ENCODE results near the gene IFITM10.

The IFITM10 gene

DNA sequence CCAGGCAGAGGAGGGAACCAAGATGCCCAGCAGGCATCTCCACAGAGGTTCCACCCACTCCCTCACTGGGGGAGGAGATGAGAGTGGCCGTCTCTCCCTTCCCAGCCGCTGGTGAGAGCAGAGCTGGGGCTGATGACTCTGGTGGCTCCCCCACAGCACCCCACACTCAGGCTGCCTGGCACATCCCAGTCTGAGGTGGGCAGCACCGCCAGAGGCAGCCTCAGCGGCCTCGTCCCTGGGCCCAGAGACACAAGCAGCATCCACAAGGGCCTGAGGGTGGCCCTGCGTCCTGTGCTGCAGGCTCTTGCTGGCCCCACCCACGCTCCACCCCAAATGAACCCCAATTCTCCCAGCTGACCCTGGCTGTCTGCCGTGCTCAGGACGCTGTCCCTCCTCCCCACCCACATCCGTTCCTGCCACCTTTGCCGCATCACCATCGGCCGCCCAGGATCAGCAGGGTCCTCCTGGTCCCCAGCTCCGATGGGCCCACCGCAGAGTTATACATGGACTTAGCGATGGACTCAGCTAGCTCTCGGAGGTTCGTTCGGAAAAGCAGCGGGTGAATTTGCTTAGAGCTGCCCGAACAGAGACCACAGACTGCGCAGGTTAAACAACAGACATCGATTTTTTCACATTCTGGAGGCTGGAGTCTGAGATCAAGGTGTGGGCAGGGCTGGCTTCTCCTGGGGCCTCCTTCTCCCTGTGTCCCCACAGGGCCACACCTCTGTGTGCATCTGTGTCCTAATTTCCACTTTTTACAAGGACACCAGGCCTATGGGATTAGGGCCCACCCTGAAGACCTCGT is 33.5 kb upstream of the IFITM10 start:
- DNase-seq (ENCODE audit: insufficient read length, low spot score) (no peak), FAIRE-seq (no peak)
- TF ChIP-seq POU2F2 (IDR thresholded peaks at IDR 0.05; ENCODE audit: low read depth, low read length) (no peak), PAX5 (IDR thresholded peaks at IDR 0.05; ENCODE audit: insufficient read depth, low read length, severe bottlenecking) (no peak), TAF1 (IDR thresholded peaks at IDR 0.05; ENCODE audit: low read depth, low read length) (no peak), POLR2A (IDR thresholded peaks at IDR 0.05; ENCODE audit: low read depth, low read length) (no peak), SPI1 (IDR thresholded peaks at IDR 0.05; ENCODE audit: low read depth, low read length) (no peak)

DNA sequence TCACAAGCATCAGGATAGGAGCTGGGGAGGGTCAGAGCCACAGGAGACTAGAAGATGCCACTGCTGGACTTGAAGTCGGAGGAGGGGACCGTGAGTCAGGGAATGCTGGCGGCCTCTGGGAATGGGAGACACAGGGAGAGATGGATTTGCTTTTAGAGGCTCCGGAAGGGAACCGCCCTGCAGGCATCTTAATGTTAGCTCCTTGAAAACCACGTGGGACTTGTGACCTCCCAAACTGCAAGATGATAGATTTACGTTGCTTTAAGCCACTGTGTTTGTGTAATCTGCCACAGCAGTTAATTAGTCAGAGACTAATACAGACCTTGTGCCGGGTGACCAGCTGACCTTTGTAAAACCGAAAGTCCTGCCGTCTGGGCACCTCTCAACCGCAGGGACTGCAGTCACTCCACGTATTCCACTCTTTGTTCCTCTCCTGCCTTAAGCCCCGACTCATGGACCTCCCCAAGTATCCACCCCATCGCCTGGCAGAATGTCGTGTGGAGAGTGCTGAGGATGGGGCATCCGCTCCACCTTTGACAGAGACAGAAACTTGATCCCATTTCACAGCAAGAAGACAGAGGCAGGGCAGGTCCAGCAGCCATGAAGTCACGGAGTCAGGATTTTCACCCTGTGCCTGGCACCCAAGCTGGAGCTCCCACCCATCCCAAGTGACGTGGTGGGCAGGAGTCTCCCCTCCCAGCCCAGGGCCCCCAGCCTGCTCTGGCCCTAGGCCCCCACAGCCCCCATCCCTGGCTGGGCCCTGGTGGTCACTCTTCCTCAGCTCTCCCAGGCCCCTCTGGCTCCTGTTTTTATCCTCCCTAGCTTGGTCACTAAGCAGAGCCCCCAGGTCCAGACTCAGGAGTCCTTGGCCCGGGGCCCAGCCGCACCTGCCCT is 32.7 kb upstream of the IFITM10 start:
- no peak for DNase-seq (ENCODE audit: insufficient read length, low spot score)
- no peak for FAIRE-seq

DNA sequence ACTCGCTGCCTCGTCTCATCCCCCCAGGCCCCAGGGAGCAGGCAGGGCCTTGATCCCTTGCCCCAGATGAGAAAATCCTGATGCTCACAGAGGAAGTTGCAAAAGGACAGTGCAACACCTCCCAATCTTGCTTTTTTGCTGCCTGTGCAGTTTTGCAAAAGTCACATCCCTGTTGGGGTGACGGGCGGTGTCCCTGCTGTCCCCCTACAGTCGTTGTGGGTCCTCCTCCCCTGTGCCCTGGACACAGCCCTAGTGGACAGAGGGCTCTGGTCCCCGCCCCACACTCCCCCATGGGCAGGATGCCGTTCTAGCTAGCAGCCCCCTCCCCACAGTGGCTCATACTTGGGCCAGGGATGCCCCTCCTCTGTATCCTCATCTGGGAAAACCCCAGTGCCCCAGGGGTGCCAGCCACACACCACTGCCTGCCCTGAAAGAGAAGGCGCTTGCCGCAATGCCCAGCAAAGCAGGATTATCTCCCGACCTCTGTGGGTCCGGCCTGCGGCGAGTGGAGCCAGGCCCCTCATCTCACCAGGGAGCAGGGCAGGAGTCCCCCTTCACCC is 31.7 kb upstream of the IFITM10 start:
- TF ChIP-seq POLR2A (IDR thresholded peaks at IDR 0.05; ENCODE audit: low read depth, low read length) (no peak), TAF1 (IDR thresholded peaks at IDR 0.05; ENCODE audit: low read depth, low read length) (no peak), SPI1 (IDR thresholded peaks at IDR 0.05; ENCODE audit: low read depth, low read length) (no peak), POU2F2 (IDR thresholded peaks at IDR 0.05; ENCODE audit: low read depth, low read length) (no peak), POLR2AphosphoS5 (IDR thresholded peaks at IDR 0.05; ENCODE audit: low read depth, low read length) (no peak)
- no peak for DNase-seq (ENCODE audit: insufficient read length, low spot score)
- FAIRE-seq: no peak

More for the DNA sequence above, 32.7 kb upstream of the IFITM10 start:
- TF ChIP-seq TAF1 (IDR thresholded peaks at IDR 0.05; ENCODE audit: low read depth, low read length) (no peak), PAX5 (IDR thresholded peaks at IDR 0.05; ENCODE audit: insufficient read depth, low read length, severe bottlenecking) (no peak), POLR2AphosphoS5 (IDR thresholded peaks at IDR 0.05; ENCODE audit: low read depth, low read length) (no peak), SPI1 (IDR thresholded peaks at IDR 0.05; ENCODE audit: low read depth, low read length) (no peak), POLR2A (IDR thresholded peaks at IDR 0.05; ENCODE audit: low read depth, low read length) (no peak), POU2F2 (IDR thresholded peaks at IDR 0.05; ENCODE audit: low read depth, low read length) (no peak)

DNA sequence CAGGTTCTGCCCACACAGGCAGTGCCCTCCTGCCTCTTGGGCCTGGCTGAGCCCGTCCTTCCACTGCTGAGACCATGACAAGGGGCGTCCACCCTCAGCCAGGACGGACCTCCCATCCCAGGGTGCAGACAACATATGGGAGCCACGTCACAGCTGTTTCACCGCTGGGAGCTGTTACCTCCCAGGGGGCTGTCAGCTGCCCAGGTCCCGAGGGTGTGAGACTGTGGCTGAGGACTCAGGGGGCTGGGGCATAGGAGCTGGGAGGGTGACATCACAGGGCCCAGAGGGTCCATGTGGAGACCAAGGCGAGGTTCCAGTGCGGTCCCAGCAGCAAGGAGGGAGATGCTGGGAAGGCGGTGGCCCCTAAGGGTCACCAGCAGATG is 31.2 kb upstream of the IFITM10 start:
- TF ChIP-seq POLR2AphosphoS5 (IDR thresholded peaks at IDR 0.05; ENCODE audit: low read depth, low read length) (no peak), PAX5 (IDR thresholded peaks at IDR 0.05; ENCODE audit: insufficient read depth, low read length, severe bottlenecking) (no peak), POLR2A (IDR thresholded peaks at IDR 0.05; ENCODE audit: low read depth, low read length) (no peak), TAF1 (IDR thresholded peaks at IDR 0.05; ENCODE audit: low read depth, low read length) (no peak), POU2F2 (IDR thresholded peaks at IDR 0.05; ENCODE audit: low read depth, low read length) (no peak), SPI1 (IDR thresholded peaks at IDR 0.05; ENCODE audit: low read depth, low read length) (no peak)
- FAIRE-seq: no peak
- DNase-seq (ENCODE audit: insufficient read length, low spot score): no peak

DNA sequence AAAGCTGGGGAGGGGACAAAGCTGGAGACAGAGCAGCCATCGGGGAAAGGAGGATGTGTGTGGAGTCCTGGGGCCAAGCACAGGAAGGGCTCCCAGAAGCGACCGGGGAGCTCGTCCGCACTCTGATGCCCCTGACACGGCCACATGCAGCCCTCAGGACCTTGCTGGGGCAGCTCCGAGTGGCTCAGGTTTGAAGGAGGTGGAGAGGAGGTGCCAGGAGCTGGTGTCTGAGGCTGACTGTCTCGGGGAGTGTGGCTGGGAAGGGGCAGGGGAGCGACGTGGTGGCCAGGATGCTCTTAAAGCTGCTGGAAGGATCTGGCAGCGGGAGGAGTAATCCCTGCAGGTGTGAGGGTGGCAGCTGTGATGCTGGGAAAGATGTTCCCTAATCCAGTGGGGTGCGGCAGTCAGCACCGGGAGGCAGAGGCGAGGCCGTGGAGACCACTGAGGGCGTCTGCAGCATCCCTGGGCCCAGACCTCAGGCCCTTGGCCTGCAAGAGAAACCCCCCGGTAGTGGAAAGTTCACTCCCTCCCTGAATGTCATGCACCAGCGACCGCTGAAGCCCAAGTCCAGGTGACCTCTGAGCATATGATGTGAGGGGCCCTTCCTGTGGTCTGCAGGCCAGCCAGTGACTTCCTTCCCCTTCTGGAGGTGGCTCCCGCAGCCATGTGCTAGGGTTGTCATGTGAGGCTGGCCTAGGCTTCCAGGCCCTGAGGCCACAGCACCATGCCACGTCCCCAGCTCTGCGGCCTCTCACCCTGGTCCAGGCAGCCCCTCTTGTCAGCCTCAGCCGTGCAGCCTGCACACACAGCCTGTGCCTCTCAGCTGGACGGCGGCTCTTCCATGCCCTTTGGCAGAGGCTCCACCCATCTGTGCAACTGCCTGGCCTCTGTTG is 30.6 kb upstream of the IFITM10 start:
- DNase-seq (ENCODE audit: insufficient read length, low spot score) (no peak), FAIRE-seq (no peak)
- no peak for TF ChIP-seq PAX5 (IDR thresholded peaks at IDR 0.05; ENCODE audit: insufficient read depth, low read length, severe bottlenecking)
- no peak for TF ChIP-seq POLR2A (IDR thresholded peaks at IDR 0.05; ENCODE audit: low read depth, low read length)
- no peak for TF ChIP-seq SPI1 (IDR thresholded peaks at IDR 0.05; ENCODE audit: low read depth, low read length)
- no peak for TF ChIP-seq POU2F2 (IDR thresholded peaks at IDR 0.05; ENCODE audit: low read depth, low read length)
- no peak for TF ChIP-seq TAF1 (IDR thresholded peaks at IDR 0.05; ENCODE audit: low read depth, low read length)
- TF ChIP-seq POLR2AphosphoS5 (IDR thresholded peaks at IDR 0.05; ENCODE audit: low read depth, low read length): no peak

DNA sequence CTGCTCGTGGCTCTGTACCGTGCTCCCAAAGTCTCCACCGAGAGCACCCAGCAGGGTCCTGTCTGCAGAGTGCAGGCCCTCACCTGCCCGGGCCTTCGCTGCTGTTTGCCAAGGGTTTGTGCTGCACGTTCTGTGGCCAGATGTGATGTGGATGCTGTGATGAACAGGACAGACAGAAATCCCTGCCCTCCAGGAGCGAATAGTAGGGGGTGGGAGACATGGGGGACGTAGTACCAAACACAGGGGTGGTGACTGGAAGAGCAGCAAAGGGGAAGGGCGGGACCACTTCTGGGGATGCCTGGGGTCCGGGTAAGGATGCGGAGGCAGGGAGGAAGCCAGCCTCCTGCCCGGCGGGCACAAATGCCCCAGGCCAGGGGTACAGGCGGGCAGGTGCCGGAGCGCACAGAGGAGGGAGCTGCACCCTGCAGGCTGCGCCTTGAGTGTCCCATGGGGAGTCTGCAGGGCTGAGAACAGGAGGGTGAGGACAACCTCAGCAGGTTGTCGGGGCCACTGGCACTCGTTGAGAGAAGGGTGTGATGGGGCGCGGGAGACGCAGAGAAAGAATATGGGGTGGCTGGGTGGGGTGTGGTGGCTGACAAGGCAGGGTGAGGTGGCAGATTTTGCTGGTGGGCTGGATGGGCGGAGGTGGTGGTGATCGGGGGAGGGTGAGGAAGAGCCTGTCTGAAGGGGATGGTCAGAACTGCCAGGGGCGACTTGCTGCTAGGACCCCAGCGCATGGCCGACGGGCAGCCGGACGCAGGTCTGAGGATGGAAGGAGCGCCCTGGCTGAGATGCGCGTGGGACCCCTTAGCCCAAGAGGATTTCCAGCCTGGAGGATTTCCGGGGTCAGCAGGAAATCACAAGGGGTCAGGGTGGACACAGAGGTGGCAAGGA is 29.7 kb upstream of the IFITM10 start:
- DNase-seq (ENCODE audit: insufficient read length, low spot score) (no peak), FAIRE-seq (no peak)
- TF ChIP-seq PAX5 (IDR thresholded peaks at IDR 0.05; ENCODE audit: insufficient read depth, low read length, severe bottlenecking): no peak
- no peak for TF ChIP-seq SPI1 (IDR thresholded peaks at IDR 0.05; ENCODE audit: low read depth, low read length)
- no peak for TF ChIP-seq POLR2A (IDR thresholded peaks at IDR 0.05; ENCODE audit: low read depth, low read length)
- no peak for TF ChIP-seq POLR2AphosphoS5 (IDR thresholded peaks at IDR 0.05; ENCODE audit: low read depth, low read length)
- TF ChIP-seq TAF1 (IDR thresholded peaks at IDR 0.05; ENCODE audit: low read depth, low read length): no peak

DNA sequence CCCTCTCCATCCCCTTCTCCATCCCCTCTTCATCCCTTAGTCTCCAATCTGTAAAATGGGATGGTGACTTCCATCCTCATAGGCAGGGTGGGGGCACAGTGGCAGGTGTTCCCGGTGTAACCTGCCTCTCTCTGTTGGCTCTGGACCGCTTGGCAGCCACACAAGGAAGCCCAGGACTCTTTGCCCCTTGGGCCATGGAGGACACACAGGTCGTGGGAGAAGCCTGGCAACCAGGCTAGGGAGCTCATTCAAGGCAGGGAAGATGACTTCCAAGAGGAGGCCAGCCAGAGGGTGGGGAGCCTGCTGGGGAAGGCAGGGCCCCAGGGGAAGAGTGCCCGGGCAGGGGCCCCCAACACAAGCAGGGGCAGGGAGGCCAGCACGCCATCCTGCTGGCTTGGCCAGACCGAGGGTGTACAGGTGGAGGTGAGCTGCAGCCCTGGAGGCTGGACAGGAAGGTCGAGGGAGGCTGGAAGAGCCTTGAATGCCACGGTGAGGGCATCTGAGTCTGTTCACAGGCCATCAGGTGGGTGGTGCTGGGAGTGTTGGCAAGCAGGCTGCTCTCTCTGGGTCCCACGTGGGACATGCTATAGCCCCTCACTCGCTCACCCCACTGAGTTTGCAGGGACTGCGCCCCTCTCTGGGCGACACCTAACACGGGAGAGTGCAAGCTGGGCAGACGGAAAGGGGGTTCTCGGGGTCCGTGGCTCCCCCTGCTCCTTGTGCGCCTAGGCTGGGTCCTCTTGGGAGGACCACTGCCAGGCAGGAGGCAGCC is 28.8 kb upstream of the IFITM10 start:
- TF ChIP-seq POLR2A (IDR thresholded peaks at IDR 0.05; ENCODE audit: low read depth, low read length): no peak
- no peak for TF ChIP-seq POLR2AphosphoS5 (IDR thresholded peaks at IDR 0.05; ENCODE audit: low read depth, low read length)
- no peak for TF ChIP-seq PAX5 (IDR thresholded peaks at IDR 0.05; ENCODE audit: insufficient read depth, low read length, severe bottlenecking)
- no peak for TF ChIP-seq POU2F2 (IDR thresholded peaks at IDR 0.05; ENCODE audit: low read depth, low read length)
- TF ChIP-seq SPI1 (IDR thresholded peaks at IDR 0.05; ENCODE audit: low read depth, low read length): no peak
- no peak for TF ChIP-seq TAF1 (IDR thresholded peaks at IDR 0.05; ENCODE audit: low read depth, low read length)

More for the DNA sequence above, 28.8 kb upstream of the IFITM10 start:
- FAIRE-seq (no peak), DNase-seq (ENCODE audit: insufficient read length, low spot score) (no peak)

Data from GM12891 (cell line).